ENCODE measurements around the gene ITGA2B. TPM values are rescaled to one million over a fixed set of nuclear protein-coding genes. Genes with fewer than 3 reads are reported as not detected.

Gene ITGA2B
- total RNA-seq = 2.6 TPM

DNA sequence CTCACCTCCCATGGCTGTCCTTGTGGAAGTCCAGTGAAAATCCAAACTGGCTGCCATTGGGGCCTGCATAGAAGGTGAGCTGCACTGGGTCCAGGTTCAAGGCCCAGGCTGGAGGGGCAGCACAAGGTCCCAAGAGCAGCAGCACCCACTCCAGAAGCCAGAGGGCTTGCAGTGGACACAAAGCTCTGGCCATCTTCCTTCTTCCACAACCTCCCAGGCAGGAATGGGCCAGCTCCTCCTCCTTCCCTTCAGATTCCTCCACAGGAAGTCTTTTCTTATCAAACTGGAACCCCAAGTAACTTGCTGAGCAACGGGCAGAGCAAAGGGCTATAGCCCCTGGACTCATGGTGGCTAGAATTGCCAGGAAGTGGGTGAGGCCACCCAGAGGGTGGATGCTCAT, at the start of gene ITGA2B:
Gene ITGA2B, minus strand, starts transcription at position 369 of the 400 bp plus-strand sequence. Its CDS starts 176 bp downstream, at position 193.
- Histone ChIP-seq H3K9me3 (ENCODE audit: control insufficient read depth in 3 of 3, low read length in 3 of 3) (no peaks in the 10 kb centered on the region), H3K4me3 (ENCODE audit: low read length in 3 of 3) (no peak within 1 kb of the TSS), H3K27ac (ENCODE audit: low read depth, low read length) (no peak within 1 kb of the TSS), H3K27me3 (ENCODE audit: control insufficient read depth in 3 of 3, insufficient read depth in 3 of 3, low read length in 3 of 3) (peaks cover 9 to 20% (median 20%) of the 10 kb centered on the region in 3 donors), H3K4me1 (ENCODE audit: control insufficient read depth in 3 of 3, insufficient read depth in 3 of 3, low read length in 3 of 3) (peaks cover 6 to 19% (median 11%) of the 10 kb centered on the region in 3 donors), H3K9ac (ENCODE audit: low read depth in 1 of 3, low read length in 3 of 3) (no peak within 1 kb of the TSS), H3K36me3 (ENCODE audit: control insufficient read depth in 3 of 3, insufficient read depth in 3 of 3, low read length in 3 of 3) (no peaks in the 10 kb centered on the region)

DNA sequence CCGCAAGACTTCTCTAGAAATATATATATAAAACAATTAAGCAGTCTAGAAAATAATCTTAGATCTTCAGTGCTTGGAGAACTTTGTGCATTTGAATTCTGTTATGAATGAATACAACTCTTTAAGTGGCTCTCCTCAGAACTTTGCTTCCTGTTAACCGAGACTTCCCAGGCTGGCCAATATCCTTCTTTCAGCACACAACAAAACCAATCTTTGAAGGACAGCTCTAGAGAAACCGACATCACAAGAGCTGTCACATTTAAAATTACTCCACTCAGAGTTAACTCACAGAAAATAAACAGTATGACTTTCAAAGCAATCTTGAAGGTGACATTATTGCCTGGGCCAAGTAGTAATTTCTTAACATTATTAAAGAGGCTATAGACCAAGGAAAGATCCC, 49.7 kb upstream of the ITGA2B start:
- H3K27ac ChIP-seq (ENCODE audit: low read depth, low read length) = peak overlapping the region; percentile 51
- peaks cover 7 to 9% (median 8%) of the 10 kb centered on the region in 3 donors for H3K36me3 ChIP-seq (ENCODE audit: control insufficient read depth in 3 of 3, insufficient read depth in 3 of 3, low read length in 3 of 3)
- H3K9ac ChIP-seq (ENCODE audit: low read depth in 1 of 3, low read length in 3 of 3) = peak overlapping the region; percentile 4 to 40 (median 27)
- no peaks in the 10 kb centered on the region for H3K9me3 ChIP-seq (ENCODE audit: control insufficient read depth in 3 of 3, low read length in 3 of 3)
- peak overlapping the region in 1 of 3 donors; percentile 45 for H3K4me3 ChIP-seq (ENCODE audit: low read length in 3 of 3)
- peaks cover 16 to 33% (median 20%) of the 10 kb centered on the region in 3 donors for H3K4me1 ChIP-seq (ENCODE audit: control insufficient read depth in 3 of 3, insufficient read depth in 3 of 3, low read length in 3 of 3)
- no peaks in the 10 kb centered on the region for H3K27me3 ChIP-seq (ENCODE audit: control insufficient read depth in 3 of 3, insufficient read depth in 3 of 3, low read length in 3 of 3)

DNA sequence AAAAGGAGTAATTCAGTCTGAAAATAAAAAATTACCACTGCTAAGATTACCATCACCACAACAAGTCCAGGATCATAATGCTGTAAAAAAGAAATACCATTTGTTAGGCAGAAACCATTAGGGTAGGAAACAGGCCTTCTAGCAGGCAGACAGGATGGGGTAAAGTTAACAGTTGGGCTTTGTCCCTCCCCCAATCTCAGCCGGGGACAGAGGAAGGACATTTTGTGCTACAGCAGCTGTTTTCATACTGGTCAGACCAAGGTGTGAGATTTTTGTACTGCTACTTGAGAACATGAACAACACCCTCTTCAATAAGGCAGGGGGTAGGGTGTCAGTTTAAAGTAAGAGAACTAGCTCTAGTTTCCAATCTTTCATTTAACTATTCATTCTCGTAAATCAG, 49.2 kb upstream of the ITGA2B start:
- peaks cover 9 to 12% (median 10%) of the 10 kb centered on the region in 3 donors for H3K36me3 ChIP-seq (ENCODE audit: control insufficient read depth in 3 of 3, insufficient read depth in 3 of 3, low read length in 3 of 3)
- no peaks in the 10 kb centered on the region for H3K9me3 ChIP-seq (ENCODE audit: control insufficient read depth in 3 of 3, low read length in 3 of 3)
- peak overlapping the region; percentile 51 for H3K27ac ChIP-seq (ENCODE audit: low read depth, low read length)
- H3K4me3 ChIP-seq (ENCODE audit: low read length in 3 of 3) = peak overlapping the region in 1 of 3 donors; percentile 47
- peaks cover 16 to 33% (median 20%) of the 10 kb centered on the region in 3 donors for H3K4me1 ChIP-seq (ENCODE audit: control insufficient read depth in 3 of 3, insufficient read depth in 3 of 3, low read length in 3 of 3)
- no peaks in the 10 kb centered on the region for H3K27me3 ChIP-seq (ENCODE audit: control insufficient read depth in 3 of 3, insufficient read depth in 3 of 3, low read length in 3 of 3)
- H3K9ac ChIP-seq (ENCODE audit: low read depth in 1 of 3, low read length in 3 of 3) = peak overlapping the region; percentile 4 to 40 (median 27)

DNA sequence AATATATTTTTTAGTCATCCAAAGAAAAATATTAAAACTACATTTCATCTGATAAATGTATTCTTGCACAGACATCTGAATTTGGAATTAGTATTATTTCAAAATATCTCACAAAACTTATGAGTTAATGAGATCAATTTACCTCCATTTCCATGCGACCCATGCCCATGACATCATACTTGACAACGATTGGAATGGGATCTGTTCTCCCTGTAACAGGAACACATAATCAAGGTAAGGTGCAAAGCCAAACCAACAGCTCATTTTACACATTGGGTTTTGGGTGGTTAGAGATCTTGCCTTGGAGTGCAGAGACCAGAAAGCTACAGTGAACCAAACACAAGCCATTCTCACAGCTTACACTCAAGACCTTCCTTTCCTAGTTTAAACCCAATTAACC, 46.9 kb upstream of the ITGA2B start:
- Histone ChIP-seq H3K9ac (ENCODE audit: low read depth in 1 of 3, low read length in 3 of 3) (peak overlapping the region in 1 of 3 donors; percentile 4), H3K36me3 (ENCODE audit: control insufficient read depth in 3 of 3, insufficient read depth in 3 of 3, low read length in 3 of 3) (peaks cover 11 to 20% (median 14%) of the 10 kb centered on the region in 3 donors), H3K4me3 (ENCODE audit: low read length in 3 of 3) (peak overlapping the region in 1 of 3 donors; percentile 1), H3K4me1 (ENCODE audit: control insufficient read depth in 3 of 3, insufficient read depth in 3 of 3, low read length in 3 of 3) (peaks cover 29 to 44% (median 30%) of the 10 kb centered on the region in 3 donors), H3K27ac (ENCODE audit: low read depth, low read length) (peak overlapping the region; percentile 39), H3K27me3 (ENCODE audit: control insufficient read depth in 3 of 3, insufficient read depth in 3 of 3, low read length in 3 of 3) (no peaks in the 10 kb centered on the region), H3K9me3 (ENCODE audit: control insufficient read depth in 3 of 3, low read length in 3 of 3) (no peaks in the 10 kb centered on the region)

DNA sequence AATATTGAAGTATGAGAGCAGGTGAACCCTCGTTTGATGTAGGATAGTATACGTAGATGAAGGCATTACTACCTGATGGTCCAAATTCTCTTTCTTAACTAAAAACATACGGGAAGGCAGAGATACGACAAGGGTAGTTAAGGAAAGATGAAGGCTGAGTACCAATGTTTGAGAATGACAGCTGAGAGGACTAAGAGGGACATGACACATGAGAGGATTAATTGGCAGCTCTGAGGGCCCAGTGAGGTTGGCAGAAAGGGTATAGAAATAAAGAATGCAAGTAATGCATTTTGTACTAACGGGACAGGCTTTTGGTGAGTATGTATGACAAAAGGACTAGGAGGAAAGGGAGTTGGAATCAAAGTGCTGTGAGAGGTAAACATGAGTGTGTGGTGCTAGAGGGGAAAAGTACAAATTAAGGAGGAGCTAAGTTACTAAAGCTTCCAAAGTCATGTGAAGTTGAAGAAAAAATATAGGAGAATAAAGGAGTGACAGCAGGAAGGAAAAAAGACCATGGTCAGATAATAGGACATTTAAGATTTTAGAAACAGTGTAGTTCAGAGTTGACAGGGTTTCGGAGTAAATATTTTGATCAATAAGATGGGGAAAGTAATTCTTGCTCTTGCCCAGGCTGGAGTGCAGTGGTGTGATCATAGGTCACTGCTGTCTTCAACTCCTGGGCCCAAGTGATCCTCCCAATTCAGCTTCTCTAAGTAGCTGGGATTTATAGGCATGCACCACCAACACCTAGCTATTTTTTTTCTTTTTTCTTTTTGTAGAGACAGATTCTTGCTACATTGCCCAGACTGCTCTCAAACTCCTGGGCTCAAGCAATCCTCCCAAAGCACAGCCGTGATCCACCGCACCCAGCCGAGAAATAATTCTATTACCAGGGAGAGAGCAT, 43.1 kb upstream of the ITGA2B start:
- peaks cover 13 to 22% (median 14%) of the 10 kb centered on the region in 3 donors for H3K36me3 ChIP-seq (ENCODE audit: control insufficient read depth in 3 of 3, insufficient read depth in 3 of 3, low read length in 3 of 3)
- no peak overlapping the region for H3K9ac ChIP-seq (ENCODE audit: low read depth in 1 of 3, low read length in 3 of 3)
- peak overlapping the region; percentile 63 for H3K27ac ChIP-seq (ENCODE audit: low read depth, low read length)
- no peaks in the 10 kb centered on the region for H3K27me3 ChIP-seq (ENCODE audit: control insufficient read depth in 3 of 3, insufficient read depth in 3 of 3, low read length in 3 of 3)
- H3K4me1 ChIP-seq (ENCODE audit: control insufficient read depth in 3 of 3, insufficient read depth in 3 of 3, low read length in 3 of 3) = peaks cover 14 to 25% (median 23%) of the 10 kb centered on the region in 3 donors
- no peaks in the 10 kb centered on the region for H3K9me3 ChIP-seq (ENCODE audit: control insufficient read depth in 3 of 3, low read length in 3 of 3)
- no peak overlapping the region for H3K4me3 ChIP-seq (ENCODE audit: low read length in 3 of 3)

DNA sequence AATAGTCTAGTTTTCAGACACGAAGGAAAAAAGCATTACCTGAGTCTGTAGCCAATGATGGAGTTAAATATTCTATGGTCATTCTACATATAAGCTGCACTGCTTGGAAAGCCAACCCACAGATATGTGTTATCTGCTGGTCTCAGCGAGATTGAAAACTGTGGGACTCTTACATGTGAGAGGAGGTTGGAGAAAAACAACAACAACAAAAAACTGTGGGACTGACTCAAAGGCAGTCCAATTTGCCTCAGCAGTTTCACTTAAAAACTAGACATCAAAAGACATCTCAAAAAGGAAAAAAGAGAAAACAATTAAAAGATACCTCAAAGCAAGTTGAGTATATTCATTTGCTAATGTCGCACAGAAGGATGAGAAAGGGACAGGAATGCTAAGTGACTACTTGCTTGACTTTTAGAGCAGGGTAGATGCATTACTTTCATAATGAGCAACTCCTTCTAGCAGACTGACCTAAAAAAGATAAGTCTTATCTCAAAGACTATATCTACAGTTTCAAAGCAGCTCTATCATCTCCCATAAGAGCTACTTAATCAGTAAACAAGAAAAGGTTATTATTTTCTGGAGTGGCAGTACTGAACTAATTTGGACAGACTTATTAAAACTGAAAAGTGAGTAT, 35.5 kb upstream of the ITGA2B start:
- peaks cover 6 to 21% (median 16%) of the 10 kb centered on the region in 3 donors for H3K36me3 ChIP-seq (ENCODE audit: control insufficient read depth in 3 of 3, insufficient read depth in 3 of 3, low read length in 3 of 3)

DNA sequence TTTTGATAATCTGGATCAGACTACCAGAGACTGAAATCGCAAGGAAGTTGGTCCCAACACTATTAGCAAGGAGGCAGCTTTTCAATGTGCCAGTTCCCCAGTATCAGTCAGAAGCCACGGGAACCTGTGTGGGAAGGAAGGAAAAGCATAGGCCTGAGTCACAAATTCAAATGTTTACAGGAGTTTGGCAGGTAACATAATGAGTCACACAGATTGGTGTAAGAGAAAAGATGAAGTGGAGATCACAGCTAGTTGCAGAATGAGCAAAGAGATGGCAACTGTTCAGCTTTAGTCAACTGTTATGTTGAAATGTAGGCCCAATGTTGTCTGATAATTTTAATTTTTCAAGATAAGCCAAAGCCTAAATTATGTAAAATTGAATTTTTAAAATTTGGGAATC, 28.1 kb upstream of the ITGA2B start:
- no peaks in the 10 kb centered on the region for H3K4me1 ChIP-seq (ENCODE audit: control insufficient read depth in 3 of 3, insufficient read depth in 3 of 3, low read length in 3 of 3)
- H3K27ac ChIP-seq (ENCODE audit: low read depth, low read length) = no peak overlapping the region
- H3K9ac ChIP-seq (ENCODE audit: low read depth in 1 of 3, low read length in 3 of 3) = no peak overlapping the region
- peaks cover 7 to 12% (median 11%) of the 10 kb centered on the region in 3 donors for H3K36me3 ChIP-seq (ENCODE audit: control insufficient read depth in 3 of 3, insufficient read depth in 3 of 3, low read length in 3 of 3)
- H3K4me3 ChIP-seq (ENCODE audit: low read length in 3 of 3) = no peak overlapping the region
- H3K9me3 ChIP-seq (ENCODE audit: control insufficient read depth in 3 of 3, low read length in 3 of 3) = no peaks in the 10 kb centered on the region
- H3K27me3 ChIP-seq (ENCODE audit: control insufficient read depth in 3 of 3, insufficient read depth in 3 of 3, low read length in 3 of 3) = no peaks in the 10 kb centered on the region

More for the DNA sequence above, 35.5 kb upstream of the ITGA2B start:
- no peak overlapping the region for H3K27ac ChIP-seq (ENCODE audit: low read depth, low read length)
- no peak overlapping the region for H3K4me3 ChIP-seq (ENCODE audit: low read length in 3 of 3)
- no peak overlapping the region for H3K9ac ChIP-seq (ENCODE audit: low read depth in 1 of 3, low read length in 3 of 3)
- H3K9me3 ChIP-seq (ENCODE audit: control insufficient read depth in 3 of 3, low read length in 3 of 3) = no peaks in the 10 kb centered on the region
- H3K4me1 ChIP-seq (ENCODE audit: control insufficient read depth in 3 of 3, insufficient read depth in 3 of 3, low read length in 3 of 3) = no peaks in the 10 kb centered on the region
- no peaks in the 10 kb centered on the region for H3K27me3 ChIP-seq (ENCODE audit: control insufficient read depth in 3 of 3, insufficient read depth in 3 of 3, low read length in 3 of 3)

DNA sequence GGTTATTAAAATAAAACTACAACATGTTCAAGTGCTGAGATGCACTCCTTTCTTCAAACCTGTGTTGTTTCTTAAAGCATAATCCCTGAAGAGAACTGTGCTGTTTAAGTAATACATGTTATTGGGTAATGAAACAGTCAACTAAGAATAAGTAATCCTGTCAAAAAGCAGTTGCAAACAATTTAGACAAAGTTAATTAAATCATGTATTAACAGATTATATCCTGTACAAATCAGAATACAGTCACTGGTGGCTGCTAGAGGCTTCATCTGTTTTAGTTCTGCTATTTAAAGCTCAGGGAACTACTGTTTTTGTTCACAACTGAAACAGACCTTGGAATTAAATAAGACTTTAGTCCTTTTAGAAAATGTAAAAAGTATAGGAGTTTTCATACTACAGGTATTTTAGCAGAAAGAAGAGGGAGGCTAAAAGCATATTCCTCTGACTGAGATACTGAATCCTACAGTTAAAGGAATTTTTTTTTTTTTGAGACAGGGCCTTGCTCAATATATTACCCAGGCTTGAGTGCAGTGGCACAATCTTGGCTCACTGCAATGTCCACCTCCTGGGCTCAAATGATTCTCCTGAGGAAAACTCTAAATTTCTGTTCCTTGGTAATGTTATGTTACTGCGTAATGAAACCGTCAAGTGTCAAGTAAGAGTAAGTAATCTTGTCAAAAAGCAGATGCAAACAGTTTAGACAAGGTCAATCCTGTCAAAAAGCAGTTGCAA, 27.3 kb upstream of the ITGA2B start:
- Histone ChIP-seq H3K27me3 (ENCODE audit: control insufficient read depth in 3 of 3, insufficient read depth in 3 of 3, low read length in 3 of 3) (no peaks in the 10 kb centered on the region), H3K9ac (ENCODE audit: low read depth in 1 of 3, low read length in 3 of 3) (no peak overlapping the region), H3K9me3 (ENCODE audit: control insufficient read depth in 3 of 3, low read length in 3 of 3) (no peaks in the 10 kb centered on the region), H3K4me1 (ENCODE audit: control insufficient read depth in 3 of 3, insufficient read depth in 3 of 3, low read length in 3 of 3) (no peaks in the 10 kb centered on the region), H3K27ac (ENCODE audit: low read depth, low read length) (no peak overlapping the region), H3K4me3 (ENCODE audit: low read length in 3 of 3) (no peak overlapping the region), H3K36me3 (ENCODE audit: control insufficient read depth in 3 of 3, insufficient read depth in 3 of 3, low read length in 3 of 3) (peaks cover 7 to 12% (median 11%) of the 10 kb centered on the region in 3 donors)

DNA sequence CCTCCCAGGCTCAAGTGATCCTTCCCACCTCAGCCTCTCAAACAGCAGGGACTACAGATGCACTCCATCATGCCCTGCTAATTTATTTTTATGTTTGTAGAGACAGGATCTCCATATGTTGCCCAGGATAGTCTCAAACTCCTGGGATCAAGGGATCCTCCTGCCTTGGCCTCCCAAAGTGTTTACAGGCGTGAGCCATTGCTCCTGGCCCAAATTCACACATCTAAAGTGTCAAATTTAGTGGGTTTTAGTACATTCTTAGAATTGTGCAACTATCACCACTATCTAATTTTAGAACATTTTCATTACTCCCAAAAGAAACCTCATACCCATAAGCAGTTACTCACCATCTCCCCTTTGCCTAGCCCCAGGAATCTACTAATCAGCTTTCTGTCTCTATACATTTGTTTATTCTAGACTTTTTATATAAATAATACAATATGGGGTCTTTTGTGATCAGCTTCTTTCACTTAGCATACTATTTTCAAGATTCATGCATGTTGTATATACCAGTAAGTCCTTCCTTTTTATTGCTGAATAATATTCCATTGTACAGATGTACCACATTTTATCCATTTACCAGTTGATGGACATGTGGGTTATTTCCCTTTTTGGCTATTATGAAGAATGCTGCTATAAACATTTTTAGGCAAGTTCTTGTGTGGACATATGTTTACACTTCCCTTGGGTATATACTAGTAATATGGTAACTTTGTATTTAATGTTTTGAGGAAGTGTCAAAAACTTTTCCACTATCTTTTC, 25.1 kb upstream of the ITGA2B start:
- Histone ChIP-seq H3K4me1 (ENCODE audit: control insufficient read depth in 3 of 3, insufficient read depth in 3 of 3, low read length in 3 of 3) (no peaks in the 10 kb centered on the region), H3K9me3 (ENCODE audit: control insufficient read depth in 3 of 3, low read length in 3 of 3) (no peaks in the 10 kb centered on the region), H3K27ac (ENCODE audit: low read depth, low read length) (no peak overlapping the region), H3K4me3 (ENCODE audit: low read length in 3 of 3) (no peak overlapping the region), H3K9ac (ENCODE audit: low read depth in 1 of 3, low read length in 3 of 3) (no peak overlapping the region), H3K36me3 (ENCODE audit: control insufficient read depth in 3 of 3, insufficient read depth in 3 of 3, low read length in 3 of 3) (peaks cover 7 to 11% (median 7%) of the 10 kb centered on the region in 3 donors), H3K27me3 (ENCODE audit: control insufficient read depth in 3 of 3, insufficient read depth in 3 of 3, low read length in 3 of 3) (no peaks in the 10 kb centered on the region)
